ENCODE data around the gene PRELP.
"Not testable (repeated sequence)": the region's sequence is repeated elsewhere in the genome, so short reads cannot be mapped to it uniquely, and the experiment has no call there.

The PRELP gene

DNA sequence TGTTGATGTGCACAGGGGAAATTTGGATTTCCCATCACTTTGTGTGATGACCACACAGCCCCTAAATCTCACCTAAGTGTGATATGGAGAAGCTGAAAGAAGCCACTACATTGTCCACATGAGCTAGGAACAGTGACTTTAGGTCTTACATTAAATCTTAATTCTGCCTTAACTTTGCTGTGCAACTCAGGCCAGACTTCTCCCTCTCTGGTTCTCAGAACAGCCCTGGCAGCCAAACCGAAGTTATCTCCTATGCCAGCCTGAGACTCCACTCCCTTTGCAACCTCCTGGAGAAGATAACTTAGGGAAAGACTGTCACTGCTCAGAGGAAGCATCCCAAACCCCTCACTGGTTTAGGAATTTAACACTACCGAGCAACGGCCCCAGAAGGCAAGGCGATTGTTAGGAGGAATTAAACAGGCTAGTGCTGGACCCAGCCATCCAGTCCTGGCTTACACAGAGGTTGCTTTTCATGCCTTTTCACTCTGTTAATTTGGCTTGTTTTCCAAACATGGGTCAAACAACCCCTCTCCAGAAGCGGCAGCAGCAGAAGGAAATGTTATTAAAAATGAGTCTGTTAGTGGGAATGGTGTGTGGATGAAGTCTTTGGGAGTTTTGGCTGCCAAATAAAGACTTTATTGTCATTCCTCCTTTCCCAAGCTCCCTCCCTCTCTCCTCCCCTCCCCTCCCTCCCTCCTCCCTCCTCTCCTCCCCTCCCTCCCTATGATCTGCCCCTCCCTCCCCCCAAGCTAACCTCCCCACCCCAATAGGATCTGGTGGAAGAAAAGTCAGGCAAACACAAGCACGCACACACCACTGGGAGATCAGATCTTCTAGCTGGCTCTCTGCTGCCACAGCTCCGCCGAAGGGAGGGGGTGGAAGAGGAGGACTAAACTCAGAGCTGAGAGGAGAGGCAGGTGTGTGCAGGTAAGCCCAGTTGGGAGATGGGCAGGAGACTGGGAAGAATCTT lies at the start of gene PRELP:
Gene PRELP, plus strand, starts transcription at position 795 of the 970 bp plus-strand sequence. CDS start 7,379 bp downstream, outside the sequence.
- no peak for DNase-seq

DNA sequence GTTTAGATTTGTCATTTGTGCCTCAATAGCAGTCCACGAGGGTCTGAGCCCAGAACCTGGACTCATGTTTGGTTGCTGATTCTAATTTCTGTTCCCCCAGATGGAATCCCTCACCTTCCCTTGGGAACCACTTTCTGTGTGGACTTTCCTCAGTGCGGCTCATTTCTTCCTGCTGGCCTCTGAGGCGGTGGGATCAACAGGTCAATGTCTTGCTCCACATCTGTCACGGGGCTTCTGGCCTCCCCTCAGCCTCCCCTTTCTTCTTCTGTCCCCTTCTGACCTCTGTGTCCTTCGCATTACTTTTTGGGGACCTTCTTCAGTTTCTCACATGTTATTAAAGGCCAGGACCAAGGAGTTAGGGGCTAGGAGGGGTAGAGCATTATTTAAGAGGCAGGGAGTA lies 49.2 kb upstream of the PRELP start:
- DNase-seq, result no peak

DNA sequence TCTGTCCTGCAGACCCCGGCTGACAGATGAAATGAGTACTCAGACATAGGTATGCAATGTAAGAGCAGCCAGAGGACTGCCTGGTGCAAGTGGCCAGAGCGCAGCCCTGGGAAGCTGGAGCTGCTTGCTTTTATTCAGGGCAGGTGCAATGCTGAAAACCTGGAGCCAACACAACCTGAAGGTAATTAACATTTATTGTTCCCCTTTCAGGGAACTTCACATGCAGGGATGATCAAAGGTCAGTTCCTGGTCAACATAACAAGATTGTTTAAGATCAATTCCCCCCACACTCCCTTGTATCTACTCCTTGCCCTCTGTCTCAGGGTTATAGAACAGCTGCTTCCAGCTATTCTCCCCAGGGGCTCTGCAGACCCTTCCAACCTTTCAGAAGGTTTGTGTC lies 48.7 kb upstream of the PRELP start:
- no peak for DNase-seq

DNA sequence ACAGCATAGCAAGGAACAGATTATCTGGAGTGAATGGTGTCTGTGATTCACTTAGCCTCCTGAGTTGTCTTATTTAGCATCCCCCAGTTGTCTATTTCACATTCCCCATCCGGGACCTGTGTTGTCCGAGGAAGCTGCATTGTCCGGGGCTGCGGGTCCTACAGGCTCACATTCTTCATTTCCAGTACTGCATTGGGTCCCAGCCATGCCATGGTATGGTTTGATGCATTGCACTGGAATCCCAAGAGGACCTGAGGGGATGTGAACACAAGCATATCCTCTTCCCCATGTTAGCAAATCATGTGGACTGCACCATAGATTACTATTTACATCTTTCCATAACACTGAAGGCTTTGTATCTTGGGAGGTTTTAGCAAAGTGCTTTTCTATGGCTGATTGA lies 48.2 kb upstream of the PRELP start:
- no peak for DNase-seq

DNA sequence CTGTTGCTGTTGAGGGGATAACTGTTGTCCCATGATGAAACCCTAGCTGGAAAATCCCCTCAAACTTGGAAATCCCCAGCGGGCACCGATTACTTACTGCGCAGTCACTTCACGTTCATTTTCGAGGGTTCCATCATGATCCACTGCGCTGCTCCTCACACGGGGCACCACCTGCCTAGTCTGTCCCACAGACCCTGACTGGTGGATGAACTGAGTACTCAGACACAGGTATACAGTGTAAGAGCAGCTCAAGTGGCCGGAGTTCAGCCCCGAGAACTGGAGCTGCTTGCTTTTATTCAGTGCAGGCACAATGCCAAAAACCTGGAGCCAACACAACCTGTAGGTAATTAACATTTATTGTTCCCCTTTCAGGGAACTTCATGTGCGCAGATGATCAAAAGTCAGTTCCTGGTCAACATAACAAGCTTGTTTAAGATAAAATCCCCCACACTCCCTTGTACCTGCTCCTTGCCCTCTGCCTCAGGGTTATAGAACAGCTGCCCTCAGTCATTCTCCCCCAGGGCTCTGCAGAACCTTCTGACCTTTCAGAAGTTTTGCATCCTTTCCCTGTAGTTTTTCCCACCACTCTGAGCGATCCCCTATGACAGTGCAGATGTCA lies 46.5 kb upstream of the PRELP start:
- DNase-seq, result no peak

DNA sequence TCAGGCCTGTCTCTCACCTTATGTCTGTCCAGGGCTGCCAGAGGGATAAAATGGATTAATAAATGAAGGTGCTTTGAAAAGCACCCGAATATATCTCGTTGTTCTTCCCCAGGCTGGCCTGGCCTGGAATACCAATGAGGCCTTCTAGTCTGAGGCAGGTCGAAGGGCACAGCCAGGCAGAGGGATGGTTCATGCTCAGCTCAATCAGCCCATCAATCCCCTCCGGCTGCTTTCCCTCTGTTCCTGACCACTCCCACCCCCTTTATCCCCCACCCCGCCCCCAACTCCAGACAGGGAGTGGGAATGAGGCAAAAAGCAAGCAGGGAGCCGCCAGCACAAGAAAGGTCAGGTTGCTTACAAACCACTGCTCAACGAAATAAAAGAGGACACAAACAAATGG lies 40.0 kb upstream of the PRELP start:
- no peak for DNase-seq

DNA sequence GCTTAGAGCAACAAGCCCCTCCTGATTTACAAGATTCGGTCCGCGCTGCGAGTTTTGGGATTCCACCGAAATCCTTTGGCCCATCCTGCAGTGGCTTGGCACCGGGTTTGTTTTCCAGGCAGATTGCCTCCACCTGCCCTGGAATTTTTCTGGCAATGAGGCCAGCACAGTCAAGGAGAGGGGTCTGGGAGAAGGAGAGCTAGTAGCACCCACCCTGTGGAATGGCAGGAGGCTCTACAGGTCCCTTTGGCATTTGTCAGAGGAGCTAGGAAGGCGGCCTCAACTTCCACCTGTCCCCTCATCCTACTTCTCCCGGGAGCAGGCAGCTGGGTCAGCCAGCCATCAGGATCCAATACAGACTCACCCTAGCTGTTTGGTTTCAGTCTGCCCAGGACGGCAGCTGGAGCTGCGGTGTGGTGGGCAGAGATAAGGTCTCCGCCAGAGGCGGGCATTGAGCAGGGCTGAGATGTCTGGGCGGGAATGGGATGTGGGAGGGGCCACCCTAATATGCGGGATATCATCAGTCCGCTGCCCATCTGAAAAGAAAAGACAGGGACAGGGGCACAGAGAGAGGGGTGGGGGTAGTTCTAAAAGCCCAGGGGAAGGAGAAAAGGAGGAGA lies 37.8 kb upstream of the PRELP start:
- DNase-seq, result no peak

DNA sequence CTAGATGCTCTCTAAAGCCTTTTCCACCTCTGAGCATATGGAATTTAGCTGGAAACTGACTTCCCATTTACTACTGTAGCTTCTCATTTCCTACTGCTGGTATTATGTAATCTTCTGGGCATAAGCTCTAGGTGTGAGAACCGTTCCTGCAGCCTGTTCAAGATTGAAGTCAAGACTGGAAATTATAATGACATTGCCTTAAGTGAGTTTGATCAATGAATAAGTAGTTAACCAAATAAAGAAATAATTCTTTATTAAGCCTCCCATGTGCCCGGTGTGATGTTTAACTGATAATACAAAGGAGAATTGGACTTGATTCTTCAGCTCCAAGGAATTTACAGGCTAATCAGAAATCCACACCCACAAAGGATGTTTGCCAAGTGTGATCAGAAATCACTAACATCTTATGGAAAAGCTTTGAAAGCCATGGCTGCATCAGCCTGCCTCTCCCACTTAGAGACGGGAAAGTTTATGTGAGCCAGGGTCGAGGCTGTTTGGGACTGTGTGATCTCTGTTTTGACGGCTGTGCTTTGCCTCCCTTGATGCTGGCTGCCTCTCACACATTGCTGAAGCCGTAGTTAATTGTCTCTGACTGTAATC lies 36.4 kb upstream of the PRELP start:
- no peak for DNase-seq

DNA sequence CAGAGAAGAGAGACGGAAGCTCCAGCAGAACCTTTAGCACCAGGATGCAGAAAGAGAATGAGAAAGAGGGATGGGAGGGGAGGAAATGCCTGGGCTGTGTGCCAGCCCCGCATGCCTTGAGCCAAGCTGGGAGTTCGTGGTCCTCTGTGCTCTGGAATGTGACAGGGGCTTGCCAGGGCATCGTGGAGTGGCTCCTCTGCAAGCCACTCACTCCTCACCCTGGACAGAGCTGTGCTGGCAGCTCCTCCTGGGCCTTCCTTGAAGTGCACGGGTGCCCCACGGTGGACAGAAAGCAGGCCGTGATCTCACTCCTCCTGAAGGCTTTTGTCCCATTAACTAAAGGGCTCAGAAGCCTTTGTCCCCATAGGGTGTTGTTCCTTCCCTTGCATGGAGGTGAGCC lies 34.8 kb upstream of the PRELP start:
- DNase-seq, result no peak

DNA sequence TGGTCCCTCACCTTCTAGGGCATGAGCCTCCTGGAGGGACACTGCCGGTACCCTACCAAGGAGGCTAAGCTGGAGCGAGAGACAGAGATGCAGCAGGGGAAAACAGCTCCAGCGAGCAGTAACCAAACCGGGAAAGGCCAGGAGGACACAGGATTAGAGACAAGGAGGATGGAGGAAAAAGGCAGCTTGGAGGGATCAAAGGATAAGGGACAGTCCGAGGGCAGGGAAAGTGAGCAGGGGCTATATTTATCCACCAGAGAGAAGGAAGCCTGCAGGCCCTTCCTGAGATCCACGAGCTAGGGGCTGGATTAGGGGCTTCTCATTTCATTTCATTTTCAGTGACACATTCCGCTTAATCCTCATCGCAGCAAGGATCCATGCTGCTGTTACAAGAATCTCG lies 33.8 kb upstream of the PRELP start:
- DNase-seq, result no peak

DNA sequence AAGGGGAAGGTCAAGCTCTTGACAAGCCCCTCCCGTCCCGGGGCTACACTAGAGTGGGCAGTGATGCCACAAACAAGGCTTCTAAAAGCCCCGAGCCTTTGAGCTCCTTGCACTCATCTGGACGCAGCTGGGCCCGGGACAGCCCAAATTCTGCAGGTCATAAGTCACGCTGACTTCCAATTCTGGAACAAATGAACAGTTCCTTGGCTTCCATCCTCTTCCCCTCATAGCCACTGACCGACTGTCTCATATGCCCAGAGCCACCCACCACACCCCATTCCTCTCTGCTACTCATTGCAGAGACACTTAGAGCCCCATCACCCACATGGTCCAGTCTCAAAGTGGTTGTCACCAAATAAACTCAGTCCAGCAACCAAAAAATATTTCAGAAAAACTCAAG lies 32.8 kb upstream of the PRELP start:
- no peak for DNase-seq

DNA sequence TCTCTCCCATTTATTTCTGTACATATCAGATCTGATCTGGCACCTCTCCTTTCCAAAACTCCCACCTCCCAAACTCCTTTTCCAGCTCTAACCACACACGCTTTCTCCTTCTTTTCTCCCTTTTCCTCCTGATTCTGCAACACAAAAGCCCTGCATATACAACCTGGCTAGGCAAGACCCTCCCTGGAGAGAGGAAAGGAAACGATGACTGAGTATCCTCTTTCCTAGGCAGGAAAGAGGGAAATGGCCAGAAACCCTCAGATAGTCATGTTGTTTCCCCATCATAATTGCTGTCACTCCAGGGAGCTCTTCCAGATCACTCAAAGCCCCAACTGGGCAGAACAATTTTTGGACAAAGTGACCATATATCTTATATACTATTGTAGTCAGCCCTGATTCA lies 32.3 kb upstream of the PRELP start:
- no peak for DNase-seq

DNA sequence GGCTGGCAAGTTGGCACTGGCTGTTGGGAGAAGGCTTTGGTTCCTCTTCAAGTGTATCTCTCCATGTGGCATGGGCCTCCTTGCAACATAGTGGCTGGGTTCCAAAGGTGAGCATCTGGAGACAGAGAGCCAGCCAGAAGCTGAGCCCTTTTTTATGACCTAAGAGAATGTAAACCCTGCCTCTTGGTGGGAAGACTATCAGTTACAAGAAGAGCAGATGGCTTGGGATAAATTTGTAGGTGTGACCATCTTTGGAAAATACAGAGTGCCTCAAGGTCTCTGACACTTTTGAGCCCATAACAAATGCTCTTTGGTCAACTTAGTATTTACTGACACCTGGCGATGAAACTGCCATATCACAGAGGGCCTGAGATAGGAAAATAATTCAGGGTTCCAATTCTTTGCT lies 31.4 kb upstream of the PRELP start:
- no peak for DNase-seq

DNA sequence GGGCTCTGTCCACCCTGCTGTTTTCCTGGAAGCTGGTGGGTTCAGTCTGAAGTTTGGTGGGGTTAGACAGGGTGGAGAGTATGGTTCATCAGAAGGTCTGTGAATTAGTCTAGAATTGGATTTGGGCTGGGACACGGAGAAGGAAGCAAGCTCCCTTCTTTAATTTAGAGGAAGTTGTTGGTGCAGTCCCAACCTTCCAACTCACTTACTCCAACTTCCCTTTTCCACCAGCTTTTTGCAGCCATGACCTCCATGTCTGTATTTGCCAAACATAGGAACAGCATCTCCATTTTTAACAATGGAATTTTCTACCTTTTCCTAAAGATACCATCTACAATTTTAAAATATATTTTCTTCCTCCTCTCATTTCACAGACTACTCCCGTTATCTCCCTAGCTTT lies 28.5 kb upstream of the PRELP start:
- no peak for DNase-seq

DNA sequence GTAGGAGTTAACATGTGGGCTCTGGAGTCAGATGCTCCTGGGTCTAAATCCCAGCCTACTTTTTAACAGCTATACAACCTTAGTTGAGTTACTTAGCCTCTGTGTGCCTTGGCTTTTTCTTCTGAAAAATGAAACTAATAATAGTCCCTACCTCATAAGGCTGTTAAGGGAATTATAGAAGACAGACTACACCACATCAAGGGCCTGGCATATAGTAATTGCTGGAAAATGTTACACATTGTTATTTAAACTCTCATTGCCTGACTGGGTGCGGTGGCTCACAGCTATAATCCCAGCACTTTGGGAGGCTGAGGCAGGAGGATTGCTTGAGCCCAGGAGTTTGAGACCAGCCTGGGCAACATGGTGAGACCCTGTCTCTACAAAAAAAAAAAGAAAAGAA lies 28.0 kb upstream of the PRELP start:
- DNase-seq, result not testable (repeated sequence)

DNA sequence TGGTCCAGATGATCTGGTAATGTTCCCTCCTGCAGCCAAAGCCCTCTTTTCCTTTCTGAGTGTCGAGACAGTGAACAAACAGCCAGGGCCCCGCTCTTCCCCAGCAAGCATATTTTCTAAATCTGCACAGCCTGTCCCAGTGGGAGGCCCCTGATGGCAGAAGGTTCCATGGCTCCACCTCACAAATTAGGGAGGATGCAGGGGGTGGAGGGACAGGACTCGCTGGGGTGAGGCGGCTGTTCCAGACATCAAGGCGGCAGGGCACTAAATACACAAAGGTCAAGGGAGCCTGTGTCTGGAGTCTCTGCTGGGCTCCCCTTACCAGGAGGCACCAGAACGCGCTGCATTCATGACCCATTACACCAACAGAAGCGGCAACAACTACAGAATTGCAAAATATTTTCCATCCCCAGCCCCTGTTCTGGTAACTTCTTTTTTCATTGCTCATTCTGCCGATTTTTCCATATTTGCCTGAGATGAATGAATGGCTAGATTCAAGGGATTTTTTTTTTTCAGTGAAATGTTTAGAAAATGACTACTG lies 27.0 kb upstream of the PRELP start:
- DNase-seq, result no peak

DNA sequence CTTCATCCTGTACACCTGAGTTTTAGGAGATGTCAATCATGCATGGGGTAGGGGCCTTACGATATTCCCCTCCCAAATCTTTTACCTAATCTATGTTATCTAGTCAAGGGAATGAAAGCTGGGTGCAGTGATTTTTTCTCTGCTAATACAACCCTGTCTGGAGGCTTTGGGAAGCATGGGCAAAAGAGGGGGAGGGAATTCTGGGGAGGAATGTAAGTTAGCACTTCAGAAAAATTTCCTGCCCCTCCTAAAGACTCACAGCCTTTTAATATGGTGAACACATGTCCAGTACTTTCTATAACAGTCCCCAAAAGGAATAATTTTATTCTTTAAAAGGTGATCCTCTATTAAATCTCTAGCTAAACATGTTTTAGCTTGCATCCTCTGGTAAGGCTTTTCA lies 25.6 kb upstream of the PRELP start:
- DNase-seq, result no peak

DNA sequence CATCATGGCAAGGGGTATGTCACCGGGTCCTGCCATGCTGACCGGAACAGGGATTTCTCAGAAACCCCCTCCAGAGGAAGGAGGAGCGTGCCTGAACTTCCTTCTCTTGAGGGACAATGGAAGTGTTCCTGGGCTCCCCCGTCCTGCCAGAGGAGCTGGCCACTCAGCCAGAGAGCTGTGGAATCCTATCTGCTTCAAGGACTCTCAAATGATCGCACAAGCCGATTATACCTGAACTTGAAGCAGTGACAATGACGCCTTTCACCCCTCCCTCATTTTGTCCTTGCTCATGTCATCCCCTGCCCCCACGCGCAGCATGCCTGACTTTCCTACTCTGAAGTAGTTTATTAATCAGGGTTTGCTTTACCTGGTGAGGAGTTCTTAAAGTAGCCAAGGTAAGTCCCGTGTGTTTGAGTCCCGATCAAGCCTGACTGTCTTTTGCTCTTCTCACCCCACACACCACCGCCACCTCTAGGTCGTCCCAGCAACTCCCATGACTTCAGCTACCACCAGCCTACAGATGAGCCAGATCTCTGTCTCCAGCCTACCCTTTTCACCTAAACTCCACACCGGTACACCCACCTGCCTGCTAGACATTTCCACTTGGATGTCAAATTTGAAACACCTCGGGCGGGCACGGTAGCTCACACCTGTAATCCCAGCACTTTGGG lies 25.0 kb upstream of the PRELP start:
- DNase-seq, result no peak

DNA sequence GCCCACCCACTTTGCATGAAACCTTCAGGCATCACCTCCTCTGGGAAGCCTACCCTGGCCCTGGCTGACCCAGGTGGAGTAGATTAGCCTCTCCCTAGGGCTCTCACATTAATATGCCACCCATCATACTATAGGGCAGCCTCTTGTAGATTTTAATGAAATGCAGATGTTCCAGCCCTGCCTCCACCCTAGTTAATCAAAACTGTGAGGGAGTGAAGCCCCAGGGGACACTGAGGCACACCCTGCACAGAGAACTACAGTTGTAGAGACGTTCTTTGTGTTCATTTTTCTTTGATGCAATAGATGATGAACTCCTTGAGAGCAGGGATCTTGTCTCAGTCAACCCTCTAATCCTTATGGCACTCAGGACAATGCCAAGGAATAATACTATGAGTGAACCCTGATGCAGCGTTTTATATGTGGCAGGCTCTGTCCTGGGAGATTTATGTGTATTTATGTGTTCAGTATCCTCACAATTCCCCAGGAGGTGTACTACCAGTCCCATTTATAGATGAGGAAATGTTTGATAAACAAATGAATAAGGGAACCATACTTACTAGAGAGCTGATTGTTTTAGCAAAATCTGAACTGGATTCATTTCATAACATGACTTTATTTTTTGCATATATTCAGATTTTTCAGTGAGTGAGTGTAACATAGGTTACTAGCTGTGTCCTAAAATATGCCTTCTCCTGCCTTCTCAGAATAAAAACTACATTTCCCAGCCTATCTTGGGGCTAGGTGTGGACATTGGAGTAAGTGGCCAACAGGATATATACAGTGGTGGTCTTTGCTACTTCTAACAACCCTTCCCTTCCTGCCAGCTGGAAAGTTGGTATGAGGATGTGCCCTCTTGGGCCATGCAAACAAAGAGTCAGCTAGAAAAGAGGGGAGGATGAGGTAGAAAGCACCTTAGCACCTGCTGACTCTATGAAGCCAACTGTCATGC lies 23.5 kb upstream of the PRELP start:
- DNase-seq, result no peak

DNA sequence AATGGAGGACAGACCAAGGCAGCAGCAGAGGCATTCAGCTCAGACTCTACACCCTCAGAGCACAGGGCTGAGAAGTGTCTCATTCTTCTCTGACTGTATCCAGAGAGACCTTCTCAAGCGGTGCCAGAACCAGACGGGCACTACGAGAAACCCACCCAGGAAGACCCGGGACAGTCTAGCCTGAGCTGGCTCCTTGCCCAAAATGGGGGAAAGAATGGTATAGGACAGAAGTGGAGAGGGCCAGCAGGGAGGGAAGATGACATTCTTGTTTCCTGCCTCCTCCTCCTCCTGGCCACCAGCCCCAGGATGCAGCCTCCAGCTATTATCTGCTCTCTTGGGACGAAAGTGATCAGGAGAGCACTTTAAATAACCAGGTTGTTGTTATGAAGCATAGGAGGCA lies 22.6 kb upstream of the PRELP start:
- no peak for DNase-seq

DNA sequence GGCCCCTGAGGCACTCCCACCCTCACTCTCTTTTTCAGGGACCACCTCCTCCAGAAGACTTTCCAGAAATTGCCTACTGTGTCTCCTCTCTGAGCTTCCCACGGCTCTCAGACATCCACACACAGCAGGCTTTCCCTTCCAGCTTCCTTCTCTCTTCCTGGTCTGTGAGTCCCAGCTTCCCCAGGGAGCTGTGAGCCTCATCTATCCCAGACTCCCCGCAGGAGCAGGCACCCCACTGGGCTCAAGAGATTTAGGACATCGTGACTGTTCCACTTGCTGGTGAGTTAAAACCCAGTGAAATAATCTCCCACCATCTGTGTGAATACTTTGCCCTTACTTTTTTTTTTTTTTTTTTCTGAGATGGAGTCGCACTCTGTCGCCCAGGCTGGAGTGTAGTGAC lies 22.0 kb upstream of the PRELP start:
- DNase-seq, result no peak
